ENCODE measurements around the gene DNAJC7. TPM values are rescaled to one million over a fixed set of nuclear protein-coding genes. Genes with fewer than 3 reads are reported as not detected.
A peak's percentile ranks its signal among the peaks of the same experiment; 100 is the strongest.

The DNAJC7 gene
- total RNA-seq, 2 donors from 2014 or later, result 112 to 116 TPM

- Histone ChIP-seq H3K27me3 (ENCODE audit: control insufficient read depth, insufficient read depth, low read length, poor library complexity, severe bottlenecking) (no peaks in the 10 kb centered on the region), H3K36me3 (ENCODE audit: control insufficient read depth, insufficient read depth, low read length) (peaks cover 89% of the 10 kb centered on the region), H3K9me3 (ENCODE audit: control insufficient read depth, low read length) (no peaks in the 10 kb centered on the region), H3K4me3 (ENCODE audit: low read length) (no peak overlapping the region), H3K4me1 (ENCODE audit: control insufficient read depth, insufficient read depth, low read length) (no peaks in the 10 kb centered on the region), H3K9ac (ENCODE audit: extremely low read depth, low read length, poor library complexity, severe bottlenecking) (no peak overlapping the region), H3K27ac (ENCODE audit: low read depth, low read length) (no peak overlapping the region)
- H3K27me3 Mint-ChIP-seq (ENCODE audit: insufficient read depth), result no peaks in the 10 kb centered on the region
- peaks cover 3% of the 10 kb centered on the region for H3K4me1 Mint-ChIP-seq
- H3K9me3 Mint-ChIP-seq, result no peaks in the 10 kb centered on the region
- WGBS, 2 experiments (ENCODE audit: insufficient coverage in 1 of 2, insufficient read length in 1 of 2), result 93 to 96% methylated on average over 4 to 11 of the region's 11 CpGs
- H3K27ac Mint-ChIP-seq, result no peak overlapping the region
- no peak for TF ChIP-seq CTCF (conservative IDR thresholded peaks at IDR 0.05)
- H3K4me3 Mint-ChIP-seq, result no peak overlapping the region
- peaks cover 82% of the 10 kb centered on the region for H3K36me3 Mint-ChIP-seq (ENCODE audit: low read depth)
- DNase-seq, result no peak
Measured at GRCh38 chr17:41976142-41976768, 41.0 kb downstream of the DNAJC7 start.

- Histone ChIP-seq H3K9ac (ENCODE audit: extremely low read depth, low read length, poor library complexity, severe bottlenecking) (no peak overlapping the region), H3K4me3 (ENCODE audit: low read length) (no peak overlapping the region)
Measured at GRCh38 chr17:41975099-41976083, 41.8 kb downstream of the DNAJC7 start.

GRCh38 chr17:41974658-41975057, 42.6 kb downstream of the DNAJC7 start:
- H3K4me3 Mint-ChIP-seq, result no peak overlapping the region
- no peaks in the 10 kb centered on the region for H3K9me3 ChIP-seq (ENCODE audit: control insufficient read depth, low read length)
- no peak overlapping the region for H3K27ac Mint-ChIP-seq
- no peak for TF ChIP-seq CTCF (conservative IDR thresholded peaks at IDR 0.05)
- H3K27me3 ChIP-seq (ENCODE audit: control insufficient read depth, insufficient read depth, low read length, poor library complexity, severe bottlenecking), result no peaks in the 10 kb centered on the region
- H3K36me3 Mint-ChIP-seq (ENCODE audit: low read depth), result peaks cover 76% of the 10 kb centered on the region
- H3K9ac ChIP-seq (ENCODE audit: extremely low read depth, low read length, poor library complexity, severe bottlenecking), result no peak overlapping the region
- H3K4me1 ChIP-seq (ENCODE audit: control insufficient read depth, insufficient read depth, low read length), result no peaks in the 10 kb centered on the region
- no peak overlapping the region for H3K4me3 ChIP-seq (ENCODE audit: low read length)
- 96 to 100% methylated on average over 4 to 5 of the region's 5 CpGs for WGBS, 2 experiments (ENCODE audit: insufficient coverage in 1 of 2, insufficient read length in 1 of 2)
- peak overlapping the region; percentile 32 for H3K27ac ChIP-seq (ENCODE audit: low read depth, low read length)
- DNase-seq, result no peak
- no peaks in the 10 kb centered on the region for H3K27me3 Mint-ChIP-seq (ENCODE audit: insufficient read depth)
- H3K36me3 ChIP-seq (ENCODE audit: control insufficient read depth, insufficient read depth, low read length), result peaks cover 85% of the 10 kb centered on the region
- H3K9me3 Mint-ChIP-seq, result no peaks in the 10 kb centered on the region
- peaks cover 3% of the 10 kb centered on the region for H3K4me1 Mint-ChIP-seq

More at GRCh38 chr17:41975099-41976083, 41.8 kb downstream of the DNAJC7 start:
- Histone ChIP-seq H3K9me3 (ENCODE audit: control insufficient read depth, low read length) (no peaks in the 10 kb centered on the region), H3K4me1 (ENCODE audit: control insufficient read depth, insufficient read depth, low read length) (no peaks in the 10 kb centered on the region), H3K27me3 (ENCODE audit: control insufficient read depth, insufficient read depth, low read length, poor library complexity, severe bottlenecking) (no peaks in the 10 kb centered on the region), H3K27ac (ENCODE audit: low read depth, low read length) (no peak overlapping the region), H3K36me3 (ENCODE audit: control insufficient read depth, insufficient read depth, low read length) (peaks cover 87% of the 10 kb centered on the region)
- 98 to 99% methylated on average over 4 to 9 of the region's 9 CpGs for WGBS, 2 experiments (ENCODE audit: insufficient coverage in 1 of 2, insufficient read length in 1 of 2)
- peaks cover 3% of the 10 kb centered on the region for H3K4me1 Mint-ChIP-seq
- no peaks in the 10 kb centered on the region for H3K27me3 Mint-ChIP-seq (ENCODE audit: insufficient read depth)
- no peak overlapping the region for H3K4me3 Mint-ChIP-seq
- TF ChIP-seq CTCF (conservative IDR thresholded peaks at IDR 0.05), result no peak
- no peak for DNase-seq
- peak overlapping the region; percentile 52 for H3K27ac Mint-ChIP-seq
- H3K9me3 Mint-ChIP-seq, result no peaks in the 10 kb centered on the region
- H3K36me3 Mint-ChIP-seq (ENCODE audit: low read depth), result peaks cover 81% of the 10 kb centered on the region

Measured in endodermal cell (in vitro differentiated cells).